ENCODE measurements around the gene DEFB112.

The DEFB112 gene

GRCh38 chr6:50007819-50008218, 41.9 kb downstream of the DEFB112 start:
- Histone ChIP-seq H2AFZ (ENCODE audit: low read depth, low read length) (no peak overlapping the region), H3K4ac (ENCODE audit: low read depth in 1 of 2, low read length in 2 of 2) (no peak overlapping the region), H2BK120ac (ENCODE audit: low read depth, low read length) (no peak overlapping the region), H3K4me2 (ENCODE audit: low read length, poor library complexity, severe bottlenecking) (no peak overlapping the region), H3K9me3 (ENCODE audit: control insufficient read depth, low read length) (no peaks in the 10 kb centered on the region), H3K14ac (ENCODE audit: low read length in 2 of 2) (no peak overlapping the region), H2BK5ac (ENCODE audit: low read depth, low read length, poor library complexity, severe bottlenecking) (no peak overlapping the region), H2BK15ac (ENCODE audit: low read depth, poor library complexity, severe bottlenecking) (no peak overlapping the region), H3K23ac (ENCODE audit: low read length in 2 of 2) (no peak overlapping the region), H4K8ac (ENCODE audit: low read length) (no peak overlapping the region), H3K18ac (ENCODE audit: low read depth in 1 of 2, low read length in 2 of 2) (no peak overlapping the region), H2BK12ac (ENCODE audit: low read length in 2 of 2) (no peak overlapping the region), H3K4me1 (ENCODE audit: control insufficient read depth, insufficient read depth, low read depth, low read length) (no peaks in the 10 kb centered on the region), H3K79me1 (replicated peaks; ENCODE audit: low read length, poor library complexity, severe bottlenecking) (no peaks in the 10 kb centered on the region), H3K4me3 (ENCODE audit: insufficient read depth in 1 of 2, low read depth in 1 of 2, low read length in 2 of 2) (no peak overlapping the region), H3K27me3 (ENCODE audit: control insufficient read depth in 1 of 2, insufficient read depth in 1 of 2, low read length in 2 of 2) (no peaks in the 10 kb centered on the region), H2AK5ac (ENCODE audit: low read length, severe bottlenecking) (no peak overlapping the region), H3K27ac (ENCODE audit: low read length, poor library complexity, severe bottlenecking) (no peak overlapping the region), H4K91ac (ENCODE audit: low read length) (no peak overlapping the region), H3K9ac (ENCODE audit: low read length) (no peak overlapping the region), H3K36me3 (ENCODE audit: control insufficient read depth in 1 of 2, insufficient read depth in 2 of 2, low read depth in 1 of 2, low read length in 2 of 2) (no peaks in the 10 kb centered on the region)
- whole genome bisulfite sequencing, result 69% methylated on average over 3 of the region's 3 CpGs
- no peak for DNase-seq

GRCh38 chr6:50003139-50003538, 46.6 kb downstream of the DEFB112 start:
- H3K36me3 ChIP-seq (ENCODE audit: control insufficient read depth in 1 of 2, insufficient read depth in 2 of 2, low read depth in 1 of 2, low read length in 2 of 2), result no peaks in the 10 kb centered on the region
- no peaks in the 10 kb centered on the region for H3K4me1 ChIP-seq (ENCODE audit: control insufficient read depth, insufficient read depth, low read depth, low read length)
- no peak overlapping the region for H3K23ac ChIP-seq (ENCODE audit: low read length in 2 of 2)
- no peaks in the 10 kb centered on the region for H3K27me3 ChIP-seq (ENCODE audit: control insufficient read depth in 1 of 2, insufficient read depth in 1 of 2, low read length in 2 of 2)
- H3K9ac ChIP-seq (ENCODE audit: low read length), result no peak overlapping the region
- DNase-seq, result no peak
- H3K79me1 ChIP-seq (replicated peaks; ENCODE audit: low read length, poor library complexity, severe bottlenecking), result no peaks in the 10 kb centered on the region
- no peak overlapping the region for H3K14ac ChIP-seq (ENCODE audit: low read length in 2 of 2)
- no peak overlapping the region for H2BK120ac ChIP-seq (ENCODE audit: low read depth, low read length)
- H2AFZ ChIP-seq (ENCODE audit: low read depth, low read length), result no peak overlapping the region
- no peak overlapping the region for H3K4me3 ChIP-seq (ENCODE audit: insufficient read depth in 1 of 2, low read depth in 1 of 2, low read length in 2 of 2)
- no peak overlapping the region for H2AK5ac ChIP-seq (ENCODE audit: low read length, severe bottlenecking)
- no peak overlapping the region for H3K18ac ChIP-seq (ENCODE audit: low read depth in 1 of 2, low read length in 2 of 2)
- no peak overlapping the region for H2BK5ac ChIP-seq (ENCODE audit: low read depth, low read length, poor library complexity, severe bottlenecking)
- no peak overlapping the region for H3K4me2 ChIP-seq (ENCODE audit: low read length, poor library complexity, severe bottlenecking)
- H2BK12ac ChIP-seq (ENCODE audit: low read length in 2 of 2), result no peak overlapping the region
- H4K8ac ChIP-seq (ENCODE audit: low read length), result no peak overlapping the region
- H3K4ac ChIP-seq (ENCODE audit: low read depth in 1 of 2, low read length in 2 of 2), result no peak overlapping the region
- H3K27ac ChIP-seq (ENCODE audit: low read length, poor library complexity, severe bottlenecking), result no peak overlapping the region
- H2BK15ac ChIP-seq (ENCODE audit: low read depth, poor library complexity, severe bottlenecking), result no peak overlapping the region
- H3K9me3 ChIP-seq (ENCODE audit: control insufficient read depth, low read length), result no peaks in the 10 kb centered on the region
- H4K91ac ChIP-seq (ENCODE audit: low read length), result no peak overlapping the region
- no CpG with 5 or more reads among the region's 3 CpGs for WGBS

- Histone ChIP-seq H3K9me3 (ENCODE audit: control insufficient read depth, low read length) (no peaks in the 10 kb centered on the region), H2BK5ac (ENCODE audit: low read depth, low read length, poor library complexity, severe bottlenecking) (no peak overlapping the region), H2AK5ac (ENCODE audit: low read length, severe bottlenecking) (no peak overlapping the region), H3K9ac (ENCODE audit: low read length) (no peak overlapping the region), H3K27ac (ENCODE audit: low read length, poor library complexity, severe bottlenecking) (no peak overlapping the region), H3K36me3 (ENCODE audit: control insufficient read depth in 1 of 2, insufficient read depth in 2 of 2, low read depth in 1 of 2, low read length in 2 of 2) (no peaks in the 10 kb centered on the region), H3K79me1 (replicated peaks; ENCODE audit: low read length, poor library complexity, severe bottlenecking) (no peaks in the 10 kb centered on the region), H4K8ac (ENCODE audit: low read length) (no peak overlapping the region), H3K23ac (ENCODE audit: low read length in 2 of 2) (no peak overlapping the region), H3K4ac (ENCODE audit: low read depth in 1 of 2, low read length in 2 of 2) (no peak overlapping the region), H4K91ac (ENCODE audit: low read length) (no peak overlapping the region), H2BK15ac (ENCODE audit: low read depth, poor library complexity, severe bottlenecking) (no peak overlapping the region), H3K4me2 (ENCODE audit: low read length, poor library complexity, severe bottlenecking) (no peak overlapping the region), H2AFZ (ENCODE audit: low read depth, low read length) (no peak overlapping the region), H2BK120ac (ENCODE audit: low read depth, low read length) (no peak overlapping the region), H3K27me3 (ENCODE audit: control insufficient read depth in 1 of 2, insufficient read depth in 1 of 2, low read length in 2 of 2) (no peaks in the 10 kb centered on the region), H2BK12ac (ENCODE audit: low read length in 2 of 2) (no peak overlapping the region), H3K4me3 (ENCODE audit: insufficient read depth in 1 of 2, low read depth in 1 of 2, low read length in 2 of 2) (no peak overlapping the region), H3K18ac (ENCODE audit: low read depth in 1 of 2, low read length in 2 of 2) (no peak overlapping the region), H3K4me1 (ENCODE audit: control insufficient read depth, insufficient read depth, low read depth, low read length) (no peaks in the 10 kb centered on the region), H3K14ac (ENCODE audit: low read length in 2 of 2) (no peak overlapping the region)
- DNase-seq, result no peak
Measured at GRCh38 chr6:49995278-49995677, 54.5 kb downstream of the DEFB112 start.

Data from mesenchymal stem cell (in vitro differentiated cells and primary cell).